GM19324 (cell line): ENCODE data around the gene TMC8.
"Not testable (repeated sequence)": the region's sequence is repeated elsewhere in the genome, so short reads cannot be mapped to it uniquely, and the experiment has no call there.

ENCODE experiments used
- ATAC-seq: cut with Tn5 transposase; IDR thresholded peaks from one replicate; pipeline ENCODE4 v1.9.1; 2021; ENCODE audit warnings: mild to moderate bottlenecking, moderate library complexity; ENCODE audit not compliant: unreplicated experiment, low FRiP score

Gene TMC8

GRCh38 chr17:78108726-78109488 is 21.7 kb upstream of the TMC8 start:
- no peak for ATAC-seq

GRCh38 chr17:78109489-78109761 is 21.1 kb upstream of the TMC8 start:
- no peak for ATAC-seq

GRCh38 chr17:78110363-78111015 is 20.1 kb upstream of the TMC8 start:
- ATAC-seq = no peak

GRCh38 chr17:78111016-78111726 is 19.4 kb upstream of the TMC8 start:
- ATAC-seq = no peak

- no peak for ATAC-seq
These were observed 18.6 kb upstream of the TMC8 start for GRCh38 chr17:78111727-78112517.

- no peak for ATAC-seq
These were observed 17.8 kb upstream of the TMC8 start for GRCh38 chr17:78112518-78113471.

- ATAC-seq = no peak
These were observed 16.5 kb upstream of the TMC8 start for GRCh38 chr17:78113804-78114785.

- ATAC-seq = no peak
These were observed 15.5 kb upstream of the TMC8 start for GRCh38 chr17:78114831-78115723.

GRCh38 chr17:78115803-78116202 is 14.8 kb upstream of the TMC8 start:
- ATAC-seq = not testable (repeated sequence)

GRCh38 chr17:78116411-78116810 is 14.2 kb upstream of the TMC8 start:
- no peak for ATAC-seq

GRCh38 chr17:78117027-78117981 is 13.3 kb upstream of the TMC8 start:
- no peak for ATAC-seq

GRCh38 chr17:78118801-78119241 is 11.8 kb upstream of the TMC8 start:
- no peak for ATAC-seq

GRCh38 chr17:78120537-78120936 is 10.0 kb upstream of the TMC8 start:
- ATAC-seq = no peak

- ATAC-seq = no peak
These were observed 9.4 kb upstream of the TMC8 start for GRCh38 chr17:78120971-78121800.

GRCh38 chr17:78121801-78122215 is 8.8 kb upstream of the TMC8 start:
- ATAC-seq = no peak
